Measurements from ENCODE around the gene SLC25A19.

- TF ChIP-seq POLR2AphosphoS2 (IDR thresholded peaks at IDR 0.05; ENCODE audit: low read length) (no peak), RAD51 (IDR thresholded peaks at IDR 0.05; ENCODE audit: borderline replicate concordance, low read depth) (no peak), CHD1 (IDR thresholded peaks at IDR 0.05; ENCODE audit: low read length) (no peak), THAP7 (CRISPR knock-in tag; IDR thresholded peaks at IDR 0.05) (no peak), REST (IDR thresholded peaks at IDR 0.05; ENCODE audit: borderline replicate concordance) (no peak), REST (CRISPR knock-in tag; IDR thresholded peaks at IDR 0.05; ENCODE audit: low read depth) (no peak), CCAR2 (IDR thresholded peaks at IDR 0.05; ENCODE audit: low read depth, low read length) (no peak), ETS2 (tag; IDR thresholded peaks at IDR 0.05; ENCODE audit: borderline replicate concordance, poor library complexity, severe bottlenecking) (no peak)
- TF ChIP-seq, protein P1, sequence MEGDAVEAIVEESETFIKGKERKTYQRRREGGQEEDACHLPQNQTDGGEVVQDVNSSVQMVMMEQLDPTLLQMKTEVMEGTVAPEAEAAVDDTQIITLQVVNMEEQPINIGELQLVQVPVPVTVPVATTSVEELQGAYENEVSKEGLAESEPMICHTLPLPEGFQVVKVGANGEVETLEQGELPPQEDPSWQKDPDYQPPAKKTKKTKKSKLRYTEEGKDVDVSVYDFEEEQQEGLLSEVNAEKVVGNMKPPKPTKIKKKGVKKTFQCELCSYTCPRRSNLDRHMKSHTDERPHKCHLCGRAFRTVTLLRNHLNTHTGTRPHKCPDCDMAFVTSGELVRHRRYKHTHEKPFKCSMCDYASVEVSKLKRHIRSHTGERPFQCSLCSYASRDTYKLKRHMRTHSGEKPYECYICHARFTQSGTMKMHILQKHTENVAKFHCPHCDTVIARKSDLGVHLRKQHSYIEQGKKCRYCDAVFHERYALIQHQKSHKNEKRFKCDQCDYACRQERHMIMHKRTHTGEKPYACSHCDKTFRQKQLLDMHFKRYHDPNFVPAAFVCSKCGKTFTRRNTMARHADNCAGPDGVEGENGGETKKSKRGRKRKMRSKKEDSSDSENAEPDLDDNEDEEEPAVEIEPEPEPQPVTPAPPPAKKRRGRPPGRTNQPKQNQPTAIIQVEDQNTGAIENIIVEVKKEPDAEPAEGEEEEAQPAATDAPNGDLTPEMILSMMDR (IDR thresholded peaks at IDR 0.05 in 2 of 3, conservative IDR thresholded peaks at IDR 0.05 in 1 of 3; ENCODE audit: insufficient read depth in 2 of 3, low read depth in 1 of 3, low read length in 3 of 3), result no peak
Measured at GRCh38 chr17:75325827-75326225, 36.6 kb upstream of the SLC25A19 start.
